D341Med (cell line): Measurements from ENCODE around the gene LNP1.
"Not testable (repeated sequence)": the region's sequence is repeated elsewhere in the genome, so short reads cannot be mapped to it uniquely, and the experiment has no call there.

Source experiments
- DNase-seq: peaks from one replicate; pipeline ENCODE4 v3.0.0; 2012; ENCODE audit warnings: low spot score

Gene LNP1

GRCh38 chr3:100400780-100401673 lies at the start of gene LNP1, which contains the start of gene TOMM70:
TSS of gene LNP1 (plus strand) at chr3:100401539. CDS start at chr3:100429730, 28,191 bp downstream.
TSS of gene TOMM70 (minus strand) at chr3:100401089. CDS start at chr3:100400949, 140 bp downstream.
- DNase-seq = peak; percentile 89

DNA sequence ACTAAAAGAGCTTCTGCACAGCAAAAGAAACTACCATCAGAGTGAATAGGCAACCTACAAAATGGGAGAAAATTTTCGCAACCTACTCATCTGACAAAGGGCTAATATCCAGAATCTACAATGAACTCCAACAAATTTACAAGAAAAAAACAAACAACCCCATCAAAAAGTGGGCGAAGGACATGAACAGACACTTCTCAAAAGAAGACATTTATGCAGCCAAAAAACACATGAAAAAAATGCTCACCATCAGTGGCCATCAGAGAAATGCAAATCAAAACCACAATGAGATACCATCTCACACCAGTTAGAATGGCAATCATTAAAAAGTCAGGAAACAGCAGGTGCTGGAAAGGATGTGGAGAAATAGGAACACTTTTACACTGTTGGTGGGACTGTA lies 49.6 kb upstream of the LNP1 start:
- not testable (repeated sequence) for DNase-seq

GRCh38 chr3:100352296-100353231 lies 48.8 kb upstream of the LNP1 start:
- no peak for DNase-seq

DNA sequence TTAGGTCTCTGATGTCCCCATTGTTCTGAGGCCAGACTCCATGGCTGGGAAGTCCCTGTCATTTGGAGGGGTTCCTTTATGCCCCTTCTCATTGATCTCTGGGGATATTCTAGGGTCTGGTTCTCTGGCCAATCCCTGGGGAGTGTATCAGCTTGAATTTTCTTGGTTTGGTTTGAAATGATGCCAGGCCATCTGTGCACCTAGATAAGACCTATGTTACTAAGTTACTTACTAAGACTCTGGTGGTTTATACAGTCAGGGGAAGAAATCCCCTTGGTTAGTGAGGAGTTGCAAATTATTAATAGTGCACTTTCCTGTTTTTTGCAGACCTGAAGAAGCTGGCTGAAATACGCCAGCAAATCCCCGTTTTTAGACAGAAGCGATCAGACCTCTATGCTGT lies 46.5 kb upstream of the LNP1 start:
- DNase-seq = no peak

DNA sequence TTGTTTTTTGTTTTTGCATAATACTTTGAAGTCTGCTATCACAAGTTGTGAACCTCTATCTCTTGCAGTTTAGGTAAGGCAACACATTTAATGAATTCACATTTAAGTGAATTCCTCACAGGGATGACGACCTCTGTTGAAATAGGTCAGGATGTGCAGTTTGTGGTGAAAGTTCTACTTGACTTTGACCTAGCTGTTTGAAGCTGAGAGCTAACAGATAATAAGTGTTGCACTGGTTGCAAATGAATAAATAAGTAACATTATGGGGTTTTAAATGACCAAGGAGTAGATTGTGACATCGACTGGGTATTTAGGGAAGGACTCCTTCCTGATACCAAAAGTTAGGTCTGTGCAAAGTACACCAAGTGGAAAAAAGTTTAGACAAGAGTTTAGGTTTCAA lies 42.9 kb upstream of the LNP1 start:
- no peak for DNase-seq

- no peak for DNase-seq
These were observed 42.3 kb upstream of the LNP1 start for GRCh38 chr3:100359035-100359434.

GRCh38 chr3:100360757-100361496 lies 40.4 kb upstream of the LNP1 start:
- no peak for DNase-seq

DNA sequence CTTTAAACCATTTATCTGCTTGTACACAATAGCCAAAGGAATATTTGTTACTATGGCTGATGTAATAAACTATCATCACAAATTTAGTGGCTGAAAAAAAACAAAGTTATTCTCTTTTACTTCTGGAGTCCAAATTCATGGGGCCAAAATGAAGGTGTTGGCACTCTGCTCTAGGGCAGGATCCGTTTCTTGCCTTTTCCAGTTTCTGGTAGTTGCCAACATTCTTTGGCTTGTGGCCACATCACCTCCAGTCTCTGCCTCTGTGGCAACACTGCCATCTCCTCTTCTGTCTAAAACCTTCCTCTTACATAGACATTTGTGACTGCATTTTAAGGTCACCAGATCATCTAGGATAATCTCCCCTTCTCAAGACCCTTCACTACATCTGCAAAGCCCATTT lies 39.4 kb upstream of the LNP1 start:
- no peak for DNase-seq

- DNase-seq = no peak
These were observed 36.9 kb upstream of the LNP1 start for GRCh38 chr3:100364421-100364820.

- DNase-seq = no peak
These were observed 34.9 kb upstream of the LNP1 start for GRCh38 chr3:100366424-100366823.

GRCh38 chr3:100368441-100368840 lies 32.9 kb upstream of the LNP1 start:
- no peak for DNase-seq

DNA sequence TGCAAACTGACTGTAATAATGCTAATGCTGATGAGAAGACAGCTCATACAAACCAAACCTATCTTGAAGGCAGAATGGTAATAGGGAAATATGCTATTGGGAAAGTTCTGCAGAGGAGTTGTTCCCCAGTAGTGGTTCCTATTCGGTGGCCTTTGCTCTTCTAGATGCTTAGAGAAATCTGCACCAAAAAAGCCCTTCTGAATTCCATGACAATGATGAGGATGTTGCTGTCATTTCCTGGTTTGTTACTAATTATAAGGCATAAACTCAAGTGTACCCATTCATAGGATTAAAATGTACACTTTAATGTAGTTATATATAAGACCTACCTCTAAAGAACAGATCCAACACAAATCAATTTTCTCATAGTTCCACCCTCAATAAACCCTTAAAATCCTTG lies 30.6 kb upstream of the LNP1 start:
- DNase-seq = no peak

DNA sequence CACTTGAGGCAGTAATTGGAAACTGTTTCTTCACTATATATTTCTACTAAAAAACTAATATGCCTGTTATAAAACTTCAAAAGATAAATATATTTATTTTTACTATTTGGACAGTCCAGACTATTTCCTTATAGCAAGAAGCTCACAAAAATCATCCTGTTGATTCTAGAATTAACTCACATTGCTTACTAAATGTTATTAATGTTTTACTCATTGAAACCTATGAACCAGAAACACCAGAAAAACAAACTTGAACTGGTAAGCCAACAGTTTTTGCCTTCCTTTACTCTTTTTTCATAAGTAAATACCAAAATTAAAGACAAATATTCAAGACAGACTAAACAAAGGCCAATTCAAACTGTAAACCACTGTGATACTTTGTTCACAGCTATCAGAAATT lies 26.8 kb upstream of the LNP1 start:
- no peak for DNase-seq

- no peak for DNase-seq
These were observed 25.0 kb upstream of the LNP1 start for GRCh38 chr3:100376301-100376700.

- no peak for DNase-seq
These were observed 16.4 kb upstream of the LNP1 start for GRCh38 chr3:100384733-100385525.

DNA sequence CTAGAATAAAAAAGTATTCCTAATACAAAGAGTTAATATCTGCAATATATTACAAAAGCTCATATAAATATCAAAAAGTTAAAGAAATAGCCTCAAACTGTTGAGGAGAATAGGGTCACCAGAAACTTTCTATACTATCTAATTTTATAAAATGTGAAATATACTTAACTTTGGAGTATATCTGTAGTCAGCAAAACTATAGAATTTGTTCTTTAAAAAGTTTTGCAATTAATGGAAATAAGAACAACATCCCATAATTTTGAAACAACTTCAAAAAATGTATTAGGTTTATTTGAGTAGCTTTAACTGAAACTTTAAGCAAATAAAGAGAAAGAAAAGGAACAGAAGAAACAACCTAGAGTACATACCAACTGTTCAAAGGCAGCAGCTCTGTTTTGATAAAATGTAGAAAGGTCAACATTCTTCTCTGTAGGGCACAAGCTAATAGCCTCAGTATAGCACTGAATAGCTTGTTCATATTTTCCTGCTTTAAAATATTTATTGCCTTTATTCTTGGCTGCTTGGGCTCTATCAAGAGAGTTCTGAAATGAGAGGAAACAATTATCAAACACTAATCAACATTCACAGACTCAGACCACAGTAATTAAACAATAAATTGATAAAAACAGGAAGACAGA lies 14.8 kb upstream of the LNP1 start:
- no peak for DNase-seq

GRCh38 chr3:100389025-100389424 lies 12.3 kb upstream of the LNP1 start:
- no peak for DNase-seq

- no peak for DNase-seq
These were observed 5.5 kb upstream of the LNP1 start for GRCh38 chr3:100395679-100396431.

DNA sequence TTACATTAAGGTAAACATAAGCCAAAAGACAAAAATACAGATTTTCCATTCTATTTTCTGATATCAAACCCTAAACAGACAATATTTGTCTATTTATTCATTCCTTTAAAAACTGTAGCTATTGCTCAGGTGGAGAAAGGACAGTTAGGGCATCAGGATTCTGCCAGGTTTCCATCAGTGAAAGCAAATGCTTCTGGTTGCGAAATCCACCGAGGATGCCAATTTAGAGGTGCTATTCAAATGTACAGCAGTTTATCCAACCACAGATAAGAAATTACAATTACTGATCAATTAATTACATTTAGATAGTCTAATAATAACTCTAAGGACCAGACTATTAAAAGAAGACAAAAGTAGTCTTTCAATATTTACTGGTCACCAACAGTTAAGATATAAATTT lies 4.4 kb upstream of the LNP1 start:
- no peak for DNase-seq
